OCI-LY1 (cell line): Measurements from ENCODE around the gene POLL.

Experiments
- H2AFZ ChIP-seq: fragments of 200-600 bp; sonication (generic), shearing (Covaris generic); 2 replicates; pipeline ENCODE4 v1.6.0; 2014; ENCODE audit warnings: antibody characterized with exemption, mild to moderate bottlenecking, low read length
- H3F3A ChIP-seq: fragments of 200-600 bp; sonication (generic), shearing (Covaris generic); 2 replicates; pipeline ENCODE4 v1.6.0; 2014; ENCODE audit warnings: mild to moderate bottlenecking, antibody characterized with exemption, low read length, moderate library complexity; ENCODE audit not compliant: insufficient read depth
- H3K27ac ChIP-seq: fragments of 200-600 bp; sonication (generic); 2 replicates; pipeline ENCODE4 v1.5.1; 2014; ENCODE audit warnings: low read length, mixed run types, mild to moderate bottlenecking, low read depth; ENCODE audit not compliant: poor library complexity, severe bottlenecking
- H3K27me3 ChIP-seq: fragments of 200-600 bp; sonication (generic); 2 replicates; pipeline ENCODE4 v1.6.0; 2014; ENCODE audit warnings: antibody characterized with exemption, mild to moderate bottlenecking, low read length, moderate library complexity; ENCODE audit not compliant: insufficient read depth
- H3K36me3 ChIP-seq: fragments of 200-600 bp; sonication (generic); 2 replicates; pipeline ENCODE4 v1.6.1; 2014; ENCODE audit warnings: mild to moderate bottlenecking, antibody characterized with exemption, low read length, moderate library complexity, mixed read lengths; ENCODE audit not compliant: insufficient read depth
- H3K4me1 ChIP-seq: fragments of 200-600 bp; sonication (generic); 2 replicates; pipeline ENCODE4 v1.5.1; 2014; ENCODE audit warnings: mild to moderate bottlenecking, low read length, moderate library complexity; ENCODE audit not compliant: insufficient read depth, severe bottlenecking
- H3K4me2 ChIP-seq: fragments of 200-600 bp; sonication (generic), shearing (Covaris generic); 2 replicates; pipeline ENCODE4 v1.6.1; 2014; ENCODE audit warnings: low read length
- H3K4me3 ChIP-seq: fragments of 200-600 bp; sonication (generic); 2 replicates; pipeline ENCODE4 v1.5.1; 2014; ENCODE audit warnings: low read length, low read depth, mild to moderate bottlenecking, mixed read lengths; ENCODE audit not compliant: poor library complexity, severe bottlenecking
- H3K79me2 ChIP-seq: fragments of 200-600 bp; shearing (Covaris generic); 2 replicates; pipeline ENCODE4 v1.6.1; 2016; ENCODE audit warnings: mixed run types, low read length, mixed read lengths; ENCODE audit not compliant: insufficient read depth
- H3K9ac ChIP-seq: fragments of 200-600 bp; sonication (generic), shearing (Covaris generic); 2 replicates; pipeline ENCODE4 v1.6.1; 2014; ENCODE audit warnings: mild to moderate bottlenecking, low read length, mixed read lengths
- H3K9me2 ChIP-seq: fragments of 200-600 bp; sonication (generic), shearing (Covaris generic); 2 replicates; pipeline ENCODE4 v1.6.1; 2014; ENCODE audit warnings: low read depth, mild to moderate bottlenecking, low read length, mixed read lengths
- H3K9me3 ChIP-seq: fragments of 200-600 bp; shearing (Covaris generic); 2 replicates; pipeline ENCODE4 v1.6.1; 2014; ENCODE audit warnings: low read length, mixed read lengths
- H4K20me1 ChIP-seq: fragments of 200-600 bp; sonication (generic), shearing (Covaris generic); 2 replicates; pipeline ENCODE4 v1.6.0; 2016; ENCODE audit warnings: mild to moderate bottlenecking, low read length; ENCODE audit not compliant: insufficient read depth
- CTCF ChIP-seq: fragments of 200-600 bp; sonication (generic), shearing (Covaris generic); IDR thresholded peaks from 2 replicates; pipeline ENCODE4 v1.5.1; 2017; ENCODE audit warnings: mild to moderate bottlenecking, antibody characterized with exemption, low read length, moderate library complexity, mixed read lengths
- EZH2 ChIP-seq: fragments of 200-600 bp; sonication (generic), shearing (Covaris generic); IDR thresholded peaks from 2 replicates; pipeline ENCODE4 v1.8.0; 2017; ENCODE audit warnings: borderline replicate concordance, mixed run types, mild to moderate bottlenecking, antibody characterized with exemption, low read length, moderate library complexity, mixed read lengths

Gene POLL

GRCh38 chr10:101624526-101625102 lies 36.6 kb upstream of the POLL start:
- Histone ChIP-seq H3K9ac (no peak overlapping the region), H3K36me3 (peaks cover 12% of the 10 kb centered on the region), H3K4me3 (no peak overlapping the region), H2AFZ (no peak overlapping the region), H4K20me1 (no peaks in the 10 kb centered on the region), H3K9me2 (no peaks in the 10 kb centered on the region), H3K27ac (no peak overlapping the region), H3F3A (no peaks in the 10 kb centered on the region), H3K4me2 (no peak overlapping the region), H3K27me3 (no peaks in the 10 kb centered on the region), H3K4me1 (no peaks in the 10 kb centered on the region), H3K79me2 (no peaks in the 10 kb centered on the region), H3K9me3 (no peaks in the 10 kb centered on the region)
- TF ChIP-seq CTCF (no peak), EZH2 (no peak)

GRCh38 chr10:101623528-101623927 lies 35.5 kb upstream of the POLL start:
- H3K27ac ChIP-seq = no peak overlapping the region
- no peaks in the 10 kb centered on the region for H3K27me3 ChIP-seq
- no peaks in the 10 kb centered on the region for H4K20me1 ChIP-seq
- no peaks in the 10 kb centered on the region for H3K79me2 ChIP-seq
- TF ChIP-seq EZH2 (no peak), CTCF (no peak)
- no peaks in the 10 kb centered on the region for H3K9me2 ChIP-seq
- no peak overlapping the region for H3K4me3 ChIP-seq
- no peak overlapping the region for H3K9ac ChIP-seq
- H3K4me1 ChIP-seq = no peaks in the 10 kb centered on the region
- peaks cover 12% of the 10 kb centered on the region for H3K36me3 ChIP-seq
- H3K4me2 ChIP-seq = no peak overlapping the region
- no peaks in the 10 kb centered on the region for H3F3A ChIP-seq
- no peak overlapping the region for H2AFZ ChIP-seq
- no peaks in the 10 kb centered on the region for H3K9me3 ChIP-seq

GRCh38 chr10:101619983-101620382 lies 31.9 kb upstream of the POLL start:
- TF ChIP-seq EZH2 (no peak), CTCF (no peak)
- peaks cover 12% of the 10 kb centered on the region for H3K36me3 ChIP-seq
- H4K20me1 ChIP-seq = no peaks in the 10 kb centered on the region
- no peak overlapping the region for H3K4me3 ChIP-seq
- H3K9ac ChIP-seq = no peak overlapping the region
- H2AFZ ChIP-seq = no peak overlapping the region
- H3K4me1 ChIP-seq = peaks cover 15% of the 10 kb centered on the region
- no peaks in the 10 kb centered on the region for H3F3A ChIP-seq
- no peaks in the 10 kb centered on the region for H3K79me2 ChIP-seq
- H3K4me2 ChIP-seq = no peak overlapping the region
- no peaks in the 10 kb centered on the region for H3K9me2 ChIP-seq
- no peak overlapping the region for H3K27ac ChIP-seq
- H3K9me3 ChIP-seq = no peaks in the 10 kb centered on the region
- H3K27me3 ChIP-seq = no peaks in the 10 kb centered on the region
